D721Med (cell line): ENCODE data around the gene GPR173.

Experiments
- DNase-seq: peaks from one replicate; pipeline ENCODE4 v3.0.0; 2011; ENCODE audit warnings: low spot score; ENCODE audit not compliant: insufficient read length
- FAIRE-seq: peaks from 2 replicates; lab custom pipeline; 2011; peaks lifted over from hg19 to GRCh38; lab: Jason Lieb, UNC
- CTCF ChIP-seq: IDR thresholded peaks from 2 replicates; pipeline ENCODE4 v1.5.1; 2012; ENCODE audit warnings: mild to moderate bottlenecking, control low read depth; ENCODE audit not compliant: insufficient read depth; ENCODE audit errors: missing control alignments

GPR173 gene

GRCh38 chrX:53056292-53056691 lies 7.7 kb downstream of the GPR173 start:
- FAIRE-seq (no peak), DNase-seq (no peak)
- no peak for TF ChIP-seq CTCF

GRCh38 chrX:53065104-53065503 lies 16.5 kb downstream of the GPR173 start:
- FAIRE-seq: no peak
- no peak for DNase-seq
- TF ChIP-seq CTCF: no peak

GRCh38 chrX:53071064-53071463 lies 22.5 kb downstream of the GPR173 start:
- no peak for FAIRE-seq
- TF ChIP-seq CTCF: no peak

GRCh38 chrX:53071604-53072417 lies 23.2 kb downstream of the GPR173 start:
- DNase-seq (no peak), FAIRE-seq (no peak)
- TF ChIP-seq CTCF: peak; percentile 61

More at GRCh38 chrX:53071064-53071463, 22.5 kb downstream of the GPR173 start:
- no peak for DNase-seq

- DNase-seq (no peak), FAIRE-seq (no peak)
- TF ChIP-seq CTCF: no peak
Measured at GRCh38 chrX:53072418-53073114, 24.0 kb downstream of the GPR173 start.

- no peak for DNase-seq
- no peak for TF ChIP-seq CTCF
- FAIRE-seq: no peak
Measured at GRCh38 chrX:53073115-53073586, 24.6 kb downstream of the GPR173 start.
